HG03460 (cell line): ENCODE measurements around the gene CR1.
"Not testable (repeated sequence)": the region's sequence is repeated elsewhere in the genome, so short reads cannot be mapped to it uniquely, and the experiment has no call there.

ENCODE experiments used
- ATAC-seq: cut with Tn5 transposase; IDR thresholded peaks from one replicate; pipeline ENCODE4 v1.9.1; 2021; ENCODE audit not compliant: unreplicated experiment

CR1 gene

DNA sequence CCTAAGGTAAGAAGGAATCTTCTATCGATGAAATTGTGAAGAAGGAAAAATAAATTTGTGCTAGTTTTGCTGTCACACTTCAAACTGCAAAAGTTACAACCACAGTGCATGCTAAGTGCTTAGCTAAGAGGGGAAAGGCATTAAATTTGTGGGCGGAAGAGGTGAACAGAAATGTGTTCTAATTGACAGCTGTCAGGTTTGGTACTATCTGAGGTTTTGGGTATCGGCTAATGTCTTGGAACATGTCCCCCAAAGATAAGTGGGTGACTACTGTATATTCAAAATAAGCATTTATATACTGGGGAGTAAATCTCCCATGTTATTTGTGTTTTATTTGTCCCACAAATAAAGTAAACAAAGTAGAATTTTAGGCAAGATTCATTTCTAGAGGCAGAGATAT lies 8.0 kb downstream of the CR1 start:
- ATAC-seq, result no peak

DNA sequence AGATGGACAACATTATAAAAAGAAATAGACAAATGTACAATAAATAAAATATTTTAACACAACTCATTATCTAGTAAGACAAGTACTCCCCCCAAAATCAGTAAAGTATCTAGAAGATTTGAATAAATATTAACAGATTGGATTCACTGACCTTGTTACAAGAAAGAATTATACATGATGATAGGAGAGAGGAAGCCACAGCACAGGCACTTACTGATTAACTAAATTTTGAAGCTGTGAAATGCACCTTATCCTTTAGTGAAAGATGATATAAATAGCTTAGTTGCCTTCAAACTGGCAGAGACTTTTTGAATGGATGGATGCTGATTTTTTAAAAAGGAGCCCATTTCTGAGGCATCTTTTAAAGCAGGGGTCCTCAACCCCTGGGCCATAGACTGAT lies 8.5 kb downstream of the CR1 start:
- no peak for ATAC-seq

DNA sequence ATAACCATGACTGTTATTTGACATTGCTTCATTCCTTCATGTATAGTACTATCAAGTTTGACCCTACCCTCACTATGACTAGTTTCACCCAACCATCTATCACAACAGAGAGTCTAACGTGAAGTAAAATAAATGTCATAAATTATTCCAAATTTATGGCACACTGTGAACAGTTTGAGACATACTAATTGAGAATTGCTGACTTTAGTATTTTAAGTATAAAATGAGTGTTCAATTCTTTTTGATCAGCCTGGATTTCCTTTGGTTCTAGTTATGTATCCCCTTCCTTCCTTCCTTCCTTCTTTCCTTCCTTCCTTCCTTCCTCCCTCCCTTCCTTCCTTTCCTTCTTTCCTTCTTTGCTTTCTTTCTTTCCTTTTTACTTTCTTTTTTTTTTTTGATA lies 14.5 kb downstream of the CR1 start:
- ATAC-seq, result no peak

DNA sequence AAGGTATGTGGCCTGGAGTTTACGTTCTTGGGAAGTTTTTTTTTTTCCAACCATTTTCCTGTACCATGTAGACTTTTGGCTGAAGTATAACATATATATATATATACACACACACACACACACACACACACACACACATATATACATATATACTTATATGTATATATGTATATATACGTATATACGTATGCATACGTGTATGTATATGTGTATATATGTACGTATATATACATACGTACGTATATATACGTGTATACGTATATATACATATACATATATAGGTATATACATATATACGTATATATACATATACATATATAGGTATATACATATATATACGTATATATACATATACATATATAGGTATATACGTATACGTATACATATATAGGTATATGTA lies 18.9 kb downstream of the CR1 start:
- no peak for ATAC-seq

DNA sequence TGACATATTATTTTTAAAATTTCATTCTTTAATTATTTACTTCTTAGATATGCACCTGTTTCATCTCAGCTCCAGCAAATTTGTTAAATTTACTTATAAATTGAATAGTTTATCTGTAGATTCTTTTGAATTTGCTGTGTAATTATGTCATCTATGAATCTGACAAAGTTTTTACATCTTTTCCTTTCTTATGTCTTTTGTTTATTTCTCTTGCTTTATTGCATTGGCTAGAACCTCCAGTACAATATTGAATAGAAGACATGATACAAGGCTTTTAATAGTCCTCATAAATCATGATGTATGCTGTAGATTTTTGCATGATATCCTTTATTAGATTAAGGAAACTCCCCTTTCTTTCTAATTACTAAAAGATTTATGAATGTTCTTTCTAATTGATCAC lies 20.8 kb downstream of the CR1 start:
- ATAC-seq, result no peak

DNA sequence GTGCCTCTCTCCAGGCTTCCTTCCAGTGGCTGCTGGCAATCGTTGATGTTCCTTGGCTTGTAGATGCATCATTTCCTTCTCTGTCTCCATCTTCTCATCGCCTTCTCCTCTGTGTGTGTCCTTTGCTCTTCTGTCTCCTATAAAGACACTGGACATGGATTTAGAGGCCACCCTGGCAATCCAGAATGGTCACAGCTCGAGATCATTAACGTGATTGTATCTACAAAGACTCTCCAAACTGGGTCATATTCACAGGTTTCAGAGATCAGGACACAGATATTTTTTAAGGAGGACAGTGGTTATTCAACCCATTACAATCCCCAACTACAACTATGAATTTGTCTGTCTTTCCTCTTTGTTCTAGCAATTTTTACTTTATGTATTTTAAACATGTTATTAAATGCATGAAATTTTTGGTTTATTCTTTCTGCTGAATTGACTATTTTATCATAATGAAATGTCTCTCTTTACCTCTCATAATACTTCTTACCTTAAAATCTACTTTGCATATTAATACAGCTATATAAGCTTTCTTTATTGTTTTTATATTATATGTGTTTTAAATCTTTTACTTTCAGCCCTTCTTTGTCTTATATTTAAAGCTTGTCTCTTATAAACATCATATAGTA lies 22.8 kb downstream of the CR1 start:
- no peak for ATAC-seq

DNA sequence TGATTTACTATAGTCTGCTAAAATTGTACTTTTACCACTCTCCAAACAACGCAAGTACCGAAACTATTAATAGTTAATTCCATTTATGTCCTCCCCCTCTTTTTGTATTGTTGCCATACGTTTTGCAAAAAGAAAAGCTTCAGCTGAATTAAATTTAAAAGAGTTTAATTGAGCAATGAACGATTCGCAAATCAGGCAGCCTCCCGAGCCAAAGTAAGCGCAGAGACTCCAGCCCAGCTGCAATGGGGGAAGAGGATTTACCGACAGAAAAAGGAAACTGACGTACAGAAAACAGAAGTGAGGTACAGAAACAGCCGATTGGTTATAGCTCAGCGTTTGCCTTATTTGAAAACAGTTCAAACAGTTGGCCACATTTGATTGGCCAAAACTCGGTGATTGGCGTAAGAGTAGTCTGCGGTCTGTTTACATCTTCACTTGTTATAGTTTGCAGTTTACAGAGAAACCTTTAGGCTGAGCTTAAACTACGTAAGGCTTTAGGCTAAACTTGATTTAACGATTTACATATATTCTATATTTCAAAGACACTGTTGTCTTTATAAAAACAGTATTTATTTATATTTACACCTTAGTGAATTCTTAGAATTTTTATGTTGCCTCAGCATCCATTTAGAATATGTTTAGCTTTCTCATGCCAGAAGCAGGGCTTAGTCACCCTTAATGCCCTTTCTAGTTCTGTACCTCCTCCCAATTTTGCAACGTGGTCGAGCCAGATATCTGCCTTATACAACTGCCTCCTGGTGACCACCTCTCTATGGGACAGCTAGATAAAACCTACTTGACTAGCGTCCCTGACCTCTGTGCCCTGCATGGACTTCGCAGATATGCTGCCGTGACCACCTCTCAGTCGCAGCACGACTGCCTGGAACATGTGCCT lies 23.8 kb downstream of the CR1 start:
- no peak for ATAC-seq

DNA sequence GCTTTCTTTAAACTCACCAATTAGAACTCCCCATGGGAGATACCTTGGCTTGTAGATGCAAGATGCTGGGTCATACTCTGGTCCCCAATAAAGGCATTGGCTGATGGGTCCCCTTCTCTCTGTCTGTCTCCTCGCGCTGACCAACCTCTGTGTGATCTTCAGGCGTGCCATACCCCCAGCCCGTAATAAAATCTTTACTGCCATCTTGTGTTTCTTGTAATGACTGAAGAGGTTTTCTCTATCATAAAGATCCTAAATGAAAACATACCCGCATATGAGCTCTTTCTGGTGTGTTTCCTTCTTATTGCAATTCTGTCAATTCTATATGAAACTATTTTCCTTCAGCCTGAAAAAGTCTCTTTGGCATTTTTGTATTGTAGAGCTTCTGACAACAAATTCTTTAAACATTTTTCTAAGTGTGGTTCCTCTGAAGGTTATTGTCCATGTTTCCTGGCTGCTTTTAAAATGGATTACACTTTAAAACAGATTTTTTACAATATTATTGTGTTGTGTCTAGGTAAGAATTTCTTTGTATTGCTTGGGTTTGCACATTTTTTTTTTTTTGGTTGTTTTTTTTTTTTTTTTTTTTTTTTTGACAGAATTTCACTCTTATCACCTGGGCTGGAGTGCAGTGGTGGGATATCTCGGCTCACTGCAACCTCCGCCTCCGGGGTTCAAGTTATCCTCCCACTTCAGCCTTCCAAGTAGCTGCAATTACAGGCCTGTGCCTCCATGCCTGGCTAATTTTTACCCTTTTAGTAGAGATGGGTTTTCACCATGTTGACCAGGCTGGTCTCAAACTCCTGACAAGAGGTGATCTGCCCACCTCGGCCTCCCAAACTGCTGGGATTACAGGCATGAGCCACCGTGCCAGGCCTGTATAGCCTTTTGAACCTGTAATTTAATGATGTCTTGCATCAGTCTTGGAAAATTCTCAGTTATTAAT lies 24.7 kb downstream of the CR1 start:
- not testable (repeated sequence) for ATAC-seq

DNA sequence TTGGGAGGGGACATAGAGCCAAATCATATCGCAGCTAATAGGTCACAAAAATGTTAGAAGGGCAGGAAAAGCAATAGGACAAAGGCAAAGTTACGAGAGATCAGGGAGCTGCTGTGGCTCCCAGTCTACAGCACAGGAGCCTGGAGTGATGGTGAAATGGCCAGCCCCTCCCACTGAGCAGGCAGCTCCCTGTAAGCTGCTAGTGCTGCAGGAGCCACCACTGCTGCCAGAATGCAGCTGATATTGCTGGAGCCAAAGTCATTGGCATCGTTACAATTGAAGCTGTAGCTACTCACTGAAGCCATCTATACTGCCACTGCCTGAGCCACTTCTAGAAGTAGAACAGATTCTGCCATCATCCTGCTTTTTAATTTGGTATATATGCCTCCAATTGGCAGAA lies 29.3 kb downstream of the CR1 start:
- ATAC-seq, result not testable (repeated sequence)

DNA sequence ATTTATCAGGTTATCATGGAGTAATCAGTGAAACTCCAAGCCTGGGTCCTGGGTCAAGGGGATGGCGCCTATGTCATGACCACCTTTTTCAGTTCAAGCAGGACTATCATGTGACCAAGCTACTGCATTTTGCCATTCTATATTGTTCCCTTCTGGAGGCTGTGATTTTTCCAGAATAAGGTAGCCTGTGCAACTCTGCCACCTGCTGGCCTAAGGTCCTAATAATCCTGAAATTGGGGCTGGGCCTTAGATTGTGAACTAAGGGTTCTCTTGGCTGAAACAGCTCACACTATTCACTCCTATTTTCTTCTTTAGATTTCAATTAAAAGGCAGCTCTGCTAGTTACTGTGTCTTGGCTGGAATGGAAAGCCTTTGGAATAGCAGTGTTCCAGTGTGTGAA lies 32.4 kb downstream of the CR1 start:
- ATAC-seq, result not testable (repeated sequence)

DNA sequence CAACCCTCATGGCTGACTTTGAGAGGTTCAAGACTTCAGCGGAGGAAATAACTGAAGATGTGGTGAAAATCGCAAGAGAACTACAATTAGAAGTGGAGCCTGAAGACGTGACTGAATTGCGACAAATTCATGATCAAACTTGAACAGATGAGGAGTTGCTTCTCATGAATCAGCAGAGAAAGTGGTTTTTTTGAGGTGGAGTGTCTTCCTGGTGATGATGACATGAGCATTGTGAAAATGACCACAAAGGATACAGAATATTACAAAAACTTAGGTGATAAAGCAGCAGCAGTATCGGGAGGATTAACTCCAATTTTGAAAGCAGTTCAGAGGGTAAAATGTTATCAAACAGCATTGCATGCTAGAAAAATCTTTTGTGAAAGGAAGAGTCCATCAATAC lies 40.3 kb downstream of the CR1 start:
- ATAC-seq, result not testable (repeated sequence)

DNA sequence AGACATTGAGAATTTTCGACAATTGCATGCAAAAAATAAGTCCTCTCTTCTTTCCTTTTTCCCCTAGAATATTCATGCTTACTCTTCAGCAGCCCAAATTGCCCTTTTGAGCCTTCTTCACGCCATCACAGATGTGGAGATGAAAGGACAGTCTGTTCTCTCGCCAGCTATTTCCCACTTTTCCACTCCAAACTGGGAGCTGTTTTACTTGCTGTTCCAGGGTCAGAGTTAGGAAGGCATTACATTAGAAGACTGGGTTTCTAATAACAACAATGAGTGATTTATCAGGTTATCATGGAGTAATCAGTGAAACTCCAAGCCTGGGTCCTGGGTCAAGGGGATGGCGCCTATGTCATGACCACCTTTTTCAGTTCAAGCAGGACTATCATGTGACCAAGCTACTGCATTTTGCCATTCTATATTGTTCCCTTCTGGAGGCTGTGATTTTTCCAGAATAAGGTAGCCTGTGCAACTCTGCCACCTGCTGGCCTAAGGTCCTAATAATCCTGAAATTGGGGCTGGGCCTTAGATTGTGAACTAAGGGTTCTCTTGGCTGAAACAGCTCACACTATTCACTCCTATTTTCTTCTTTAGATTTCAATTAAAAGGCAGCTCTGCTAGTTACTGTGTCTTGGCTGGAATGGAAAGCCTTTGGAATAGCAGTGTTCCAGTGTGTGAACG lies 50.9 kb downstream of the CR1 start:
- ATAC-seq, result not testable (repeated sequence)

DNA sequence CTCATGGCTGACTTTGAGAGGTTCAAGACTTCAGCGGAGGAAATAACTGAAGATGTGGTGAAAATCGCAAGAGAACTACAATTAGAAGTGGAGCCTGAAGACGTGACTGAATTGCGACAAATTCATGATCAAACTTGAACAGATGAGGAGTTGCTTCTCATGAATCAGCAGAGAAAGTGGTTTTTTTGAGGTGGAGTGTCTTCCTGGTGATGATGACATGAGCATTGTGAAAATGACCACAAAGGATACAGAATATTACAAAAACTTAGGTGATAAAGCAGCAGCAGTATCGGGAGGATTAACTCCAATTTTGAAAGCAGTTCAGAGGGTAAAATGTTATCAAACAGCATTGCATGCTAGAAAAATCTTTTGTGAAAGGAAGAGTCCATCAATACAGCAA lies 58.9 kb downstream of the CR1 start:
- ATAC-seq, result not testable (repeated sequence)

DNA sequence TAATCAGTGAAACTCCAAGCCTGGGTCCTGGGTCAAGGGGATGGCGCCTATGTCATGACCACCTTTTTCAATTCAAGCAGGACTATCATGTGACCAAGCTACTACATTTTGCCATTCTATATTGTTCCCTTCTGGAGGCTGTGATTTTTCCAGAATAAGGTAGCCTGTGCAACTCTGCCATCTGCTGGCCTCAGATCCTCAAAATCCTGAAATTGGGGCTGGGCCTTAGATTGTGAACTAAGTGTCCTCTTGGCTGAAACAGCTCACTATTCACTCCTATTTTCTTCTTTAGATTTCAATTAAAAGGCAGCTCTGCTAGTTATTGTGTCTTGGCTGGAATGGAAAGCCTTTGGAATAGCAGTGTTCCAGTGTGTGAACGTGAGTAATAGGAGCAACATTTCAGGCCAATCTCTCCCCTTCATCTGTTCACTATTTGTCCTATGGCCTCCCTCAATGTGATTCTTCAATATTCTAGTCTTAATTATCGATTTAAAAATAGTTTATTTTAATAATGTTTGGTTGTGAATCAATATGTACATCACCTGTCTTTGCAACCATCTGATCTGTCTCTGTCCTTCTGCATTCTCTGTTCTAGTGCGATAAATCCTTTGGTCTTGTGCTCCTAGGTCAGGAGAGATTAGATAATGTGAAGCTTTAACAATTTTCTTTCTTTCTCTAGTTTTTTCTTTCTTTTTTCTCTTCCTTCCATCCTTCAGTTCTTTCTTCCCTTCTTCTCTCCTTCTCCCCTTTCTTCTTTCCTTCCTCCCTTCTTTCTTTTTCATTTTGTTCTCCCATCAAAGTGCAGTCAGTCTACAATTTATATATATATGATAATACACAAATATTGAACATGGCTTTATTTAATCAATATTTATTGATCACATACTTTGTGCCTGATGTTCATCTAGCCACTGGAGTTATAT lies 69.8 kb downstream of the CR1 start:
- no peak for ATAC-seq

DNA sequence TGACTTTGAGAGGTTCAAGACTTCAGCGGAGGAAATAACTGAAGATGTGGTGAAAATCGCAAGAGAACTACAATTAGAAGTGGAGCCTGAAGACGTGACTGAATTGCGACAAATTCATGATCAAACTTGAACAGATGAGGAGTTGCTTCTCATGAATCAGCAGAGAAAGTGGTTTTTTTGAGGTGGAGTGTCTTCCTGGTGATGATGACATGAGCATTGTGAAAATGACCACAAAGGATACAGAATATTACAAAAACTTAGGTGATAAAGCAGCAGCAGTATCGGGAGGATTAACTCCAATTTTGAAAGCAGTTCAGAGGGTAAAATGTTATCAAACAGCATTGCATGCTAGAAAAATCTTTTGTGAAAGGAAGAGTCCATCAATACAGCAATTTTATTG lies 76.0 kb downstream of the CR1 start:
- ATAC-seq, result not testable (repeated sequence)

DNA sequence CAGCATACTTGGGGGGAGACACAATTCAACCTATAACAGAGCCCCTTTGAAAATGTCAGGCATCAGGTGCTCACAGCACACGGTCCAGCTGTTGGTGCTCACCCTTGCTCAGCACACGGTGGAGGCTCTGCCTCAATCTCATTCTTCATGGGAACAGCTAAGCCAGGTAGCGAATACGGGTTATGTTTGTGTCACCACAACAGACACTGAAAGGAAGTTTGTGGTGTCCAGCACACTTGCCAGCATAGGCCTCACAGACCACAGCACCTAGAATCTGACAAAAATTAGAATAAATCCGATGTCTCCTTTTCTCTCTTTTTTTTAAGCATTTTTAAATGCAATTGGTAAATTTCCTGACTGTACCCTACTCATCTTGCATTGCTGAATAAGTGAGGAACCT lies 77.1 kb downstream of the CR1 start:
- ATAC-seq, result not testable (repeated sequence)

DNA sequence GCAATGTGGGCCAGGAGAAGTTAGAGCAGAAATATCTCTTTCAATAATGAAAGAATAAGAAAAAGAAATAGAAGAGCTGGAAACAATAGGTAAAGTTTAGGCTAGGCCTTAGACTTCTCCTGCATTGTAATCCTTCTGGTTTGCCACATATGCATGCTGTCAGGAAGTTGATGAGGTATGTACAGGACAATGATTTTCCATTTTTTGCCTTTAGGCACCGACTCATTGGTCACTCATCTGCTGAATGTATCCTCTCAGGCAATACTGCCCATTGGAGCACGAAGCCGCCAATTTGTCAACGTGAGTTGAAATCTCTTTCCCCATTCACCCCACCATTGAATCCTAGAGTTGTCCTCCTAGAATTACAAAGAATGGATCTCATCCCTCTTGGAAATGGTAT lies 79.4 kb downstream of the CR1 start:
- not testable (repeated sequence) for ATAC-seq

DNA sequence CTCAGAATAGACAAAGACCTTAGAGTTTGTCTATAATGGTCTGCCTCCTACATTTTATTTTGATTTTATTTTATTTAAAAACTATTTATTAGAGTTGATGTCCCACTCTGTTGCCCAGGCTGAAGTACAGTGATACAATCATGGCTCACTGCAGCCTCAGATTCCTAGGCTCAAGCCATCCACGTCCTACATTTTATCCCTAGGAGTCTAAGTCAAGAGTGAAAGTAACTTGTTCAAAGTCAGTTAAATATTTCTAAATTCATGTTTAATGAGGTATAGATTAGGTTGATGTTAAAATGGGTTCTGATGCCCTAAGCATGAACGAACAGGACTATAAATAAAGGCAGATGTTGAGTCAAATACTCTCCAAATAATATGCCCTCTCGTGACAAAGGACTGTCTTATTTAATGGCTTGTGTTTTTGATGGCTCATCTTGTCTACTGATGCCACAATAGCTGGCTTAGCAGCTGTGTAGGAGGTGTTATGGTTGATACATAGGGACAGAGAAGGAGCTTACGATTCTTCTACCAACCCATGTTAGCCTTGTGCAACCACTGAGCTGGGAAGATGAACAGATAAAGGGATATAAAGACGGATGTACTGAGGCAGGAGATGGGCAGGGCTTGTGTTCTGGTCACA lies 83.0 kb downstream of the CR1 start:
- ATAC-seq, result no peak

DNA sequence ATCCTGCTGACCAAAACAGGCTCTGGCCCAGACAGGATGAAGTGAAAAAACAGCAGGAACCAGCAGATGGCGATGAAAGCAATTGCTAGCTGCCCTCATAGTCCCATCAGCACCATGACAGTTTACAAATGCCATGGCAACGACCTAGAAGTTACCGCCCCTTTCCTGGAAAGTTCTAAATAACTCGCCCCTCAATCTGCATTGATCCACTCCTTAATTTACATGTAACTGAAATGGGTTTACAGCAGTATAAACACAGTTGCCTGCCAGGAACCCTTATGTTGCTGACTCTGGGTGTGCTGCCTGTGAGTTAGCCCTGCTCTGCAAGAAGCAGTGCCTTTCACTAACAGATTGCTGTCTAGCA lies 83.5 kb downstream of the CR1 start:
- peak; percentile 80 for ATAC-seq
